HFFc6 (cell line): Measurements from ENCODE around the gene UBE2I. TPM values are rescaled to one million over a fixed set of nuclear protein-coding genes. Genes with fewer than 3 reads are reported as not detected.

Experiments used
- DNase-seq: peaks from one replicate; pipeline ENCODE4 v3.0.0-alpha.2; 2018
- H3K27ac Mint-ChIP-seq: 2 replicates; pipeline ENCODE4 v1.8.0; 2020; ENCODE audit warnings: mild to moderate bottlenecking, mixed read lengths
- H3K27me3 Mint-ChIP-seq: 2 replicates; pipeline ENCODE4 v1.8.0; 2021; ENCODE audit warnings: mild to moderate bottlenecking, moderate library complexity, mixed read lengths; ENCODE audit not compliant: insufficient read depth
- H3K36me3 Mint-ChIP-seq: 2 replicates; pipeline ENCODE4 v1.8.0; 2021; ENCODE audit warnings: low read depth, mixed read lengths
- H3K4me1 Mint-ChIP-seq: 2 replicates; pipeline ENCODE4 v1.8.0; 2020; ENCODE audit warnings: low read depth, mixed read lengths
- H3K4me3 Mint-ChIP-seq: 2 replicates; pipeline ENCODE4 v1.8.0; 2020; ENCODE audit warnings: mild to moderate bottlenecking, moderate library complexity, mixed read lengths
- H3K9me3 Mint-ChIP-seq: 2 replicates; pipeline ENCODE4 v1.8.0; 2020; ENCODE audit warnings: mild to moderate bottlenecking, mixed read lengths
- total RNA-seq, 6 experiments: library from RNA; stranded (reverse); fragmentation: NEBNext Ultra II Directional; extraction: Animal tissue kit (Norgen Biotek cat#: 25700); gene quantifications; 2 replicates in 1 of 6; 3 replicates in 5 of 6; pipeline ENCODE4 v1.2.3, GENCODE V29; 2021
- TF ChIP-seq, protein P1 (sequence below): fragments of 200-600 bp; sonication (generic); IDR thresholded peaks from 2 replicates; pipeline ENCODE4 v1.5.0; 2021; ENCODE audit warnings: antibody characterized with exemption, mild to moderate bottlenecking

Gene UBE2I
- total RNA-seq, 6 experiments from 2014 or later: 116 to 147 (median 138) TPM

DNA sequence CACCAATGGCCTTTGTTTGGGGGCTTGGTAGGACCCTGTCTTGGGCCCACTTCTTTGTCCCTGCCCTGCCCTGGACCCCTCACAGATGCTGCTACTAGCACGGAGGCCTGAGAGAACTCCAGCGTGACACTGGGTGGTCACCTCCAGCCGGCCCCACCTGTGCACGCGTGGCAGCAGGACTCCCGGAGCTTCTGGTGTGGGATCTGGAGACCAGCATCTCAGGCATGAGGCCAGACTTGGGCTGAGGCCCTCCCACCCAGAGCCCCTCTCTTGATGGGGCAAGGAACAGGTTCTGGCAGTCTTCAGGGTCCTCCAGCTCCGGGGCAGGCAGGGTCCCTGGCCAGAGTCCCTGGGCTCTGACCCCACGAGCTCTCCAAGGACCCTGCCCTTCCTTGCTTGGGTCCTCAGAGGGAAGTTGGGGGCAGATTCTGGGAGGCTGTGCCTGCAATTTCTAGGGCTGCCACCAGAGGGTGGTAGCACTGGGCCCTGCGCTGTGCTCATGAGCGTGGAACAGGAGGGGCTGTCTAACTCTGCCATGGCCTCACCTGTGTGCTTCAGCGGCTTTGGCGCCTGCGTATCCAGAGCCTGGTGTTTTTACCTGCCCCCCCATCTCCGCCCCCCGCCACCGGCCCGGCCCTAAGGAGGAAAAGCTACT lies 21.0 kb downstream of the UBE2I start:
- Mint-ChIP-seq H3K36me3 (no peaks in the 10 kb centered on the region), H3K4me3 (no peak overlapping the region), H3K27ac (no peak overlapping the region), H3K4me1 (peaks cover 6% of the 10 kb centered on the region; the same call in 1 of the 2 replicates), H3K27me3 (peaks cover 9% of the 10 kb centered on the region), H3K9me3 (no peaks in the 10 kb centered on the region)
- DNase-seq: no peak
- TF ChIP-seq, protein P1, sequence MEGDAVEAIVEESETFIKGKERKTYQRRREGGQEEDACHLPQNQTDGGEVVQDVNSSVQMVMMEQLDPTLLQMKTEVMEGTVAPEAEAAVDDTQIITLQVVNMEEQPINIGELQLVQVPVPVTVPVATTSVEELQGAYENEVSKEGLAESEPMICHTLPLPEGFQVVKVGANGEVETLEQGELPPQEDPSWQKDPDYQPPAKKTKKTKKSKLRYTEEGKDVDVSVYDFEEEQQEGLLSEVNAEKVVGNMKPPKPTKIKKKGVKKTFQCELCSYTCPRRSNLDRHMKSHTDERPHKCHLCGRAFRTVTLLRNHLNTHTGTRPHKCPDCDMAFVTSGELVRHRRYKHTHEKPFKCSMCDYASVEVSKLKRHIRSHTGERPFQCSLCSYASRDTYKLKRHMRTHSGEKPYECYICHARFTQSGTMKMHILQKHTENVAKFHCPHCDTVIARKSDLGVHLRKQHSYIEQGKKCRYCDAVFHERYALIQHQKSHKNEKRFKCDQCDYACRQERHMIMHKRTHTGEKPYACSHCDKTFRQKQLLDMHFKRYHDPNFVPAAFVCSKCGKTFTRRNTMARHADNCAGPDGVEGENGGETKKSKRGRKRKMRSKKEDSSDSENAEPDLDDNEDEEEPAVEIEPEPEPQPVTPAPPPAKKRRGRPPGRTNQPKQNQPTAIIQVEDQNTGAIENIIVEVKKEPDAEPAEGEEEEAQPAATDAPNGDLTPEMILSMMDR: peak; percentile 79

- Mint-ChIP-seq H3K4me3 (peak overlapping the region; percentile 47; the same call in 1 of the 2 replicates), H3K9me3 (no peaks in the 10 kb centered on the region), H3K36me3 (no peaks in the 10 kb centered on the region), H3K27me3 (peaks cover 12% of the 10 kb centered on the region), H3K27ac (peak overlapping the region; percentile 40; the same call in 1 of the 2 replicates), H3K4me1 (peaks cover 6% of the 10 kb centered on the region; the same call in 1 of the 2 replicates)
- DNase-seq: no peak
- TF ChIP-seq, protein P1: no peak
Observed at GRCh38 chr16:1330931-1331711, 21.7 kb downstream of the UBE2I start.

DNA sequence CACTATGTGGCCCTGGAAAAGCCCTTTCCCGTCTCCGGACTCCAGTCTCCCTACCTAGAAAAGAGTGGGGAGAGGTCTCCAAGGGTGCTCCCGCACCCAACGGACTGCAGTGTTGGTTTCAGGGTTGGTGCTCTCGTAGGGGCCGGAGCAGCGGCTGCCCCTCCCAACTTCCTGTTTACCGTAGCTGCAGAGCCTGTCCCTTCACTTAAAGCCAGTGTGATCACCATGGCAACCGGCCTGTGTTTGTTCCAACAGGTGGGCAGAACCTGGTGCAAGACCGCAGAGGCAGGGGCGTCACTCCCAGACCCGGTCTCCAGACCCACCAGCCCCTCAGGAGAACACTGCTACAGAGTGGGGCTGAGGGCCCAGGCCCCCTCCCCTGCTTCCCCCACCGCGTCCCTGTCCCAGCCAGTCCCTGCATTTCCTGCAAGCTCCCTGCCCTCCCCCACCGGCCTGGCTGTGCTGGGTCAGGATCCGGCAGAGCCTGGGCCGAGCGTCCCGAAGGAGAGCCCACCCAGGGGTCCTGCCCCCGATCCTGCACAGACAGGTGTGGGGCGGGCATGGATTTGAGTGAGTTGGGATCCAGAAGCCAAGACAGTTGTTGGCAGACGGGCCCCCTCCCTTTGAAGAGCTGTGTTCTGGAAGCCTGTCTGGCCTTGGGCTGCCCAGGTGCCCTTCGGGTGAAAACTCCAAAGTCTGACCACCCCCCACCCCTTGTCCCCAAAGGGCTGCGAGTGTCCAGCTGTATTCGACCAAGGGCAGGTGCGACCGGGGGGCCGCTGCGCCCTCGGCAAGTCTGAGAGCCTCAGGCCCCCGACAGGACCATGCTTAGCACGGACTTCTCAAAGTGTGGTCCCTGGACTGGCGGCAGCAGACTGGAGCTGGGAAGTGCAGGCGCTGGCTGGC lies 22.5 kb downstream of the UBE2I start:
- TF ChIP-seq, protein P1: no peak
- H3K4me3 Mint-ChIP-seq: peak overlapping the region; percentile 47; the same call in 1 of the 2 replicates
- peaks cover 6% of the 10 kb centered on the region; the same call in 1 of the 2 replicates for H3K4me1 Mint-ChIP-seq
- no peaks in the 10 kb centered on the region for H3K36me3 Mint-ChIP-seq
- peak overlapping the region; percentile 40; the same call in 1 of the 2 replicates for H3K27ac Mint-ChIP-seq
- DNase-seq: peak; percentile 50
- H3K9me3 Mint-ChIP-seq: no peaks in the 10 kb centered on the region
- H3K27me3 Mint-ChIP-seq: peaks cover 17% of the 10 kb centered on the region

- no peak overlapping the region for H3K27ac Mint-ChIP-seq
Observed at GRCh38 chr16:1332618-1333148, 23.2 kb downstream of the UBE2I start.

More at GRCh38 chr16:1332618-1333148, 23.2 kb downstream of the UBE2I start:
- H3K4me1 Mint-ChIP-seq: peaks cover 6% of the 10 kb centered on the region; the same call in 1 of the 2 replicates
- H3K36me3 Mint-ChIP-seq: no peaks in the 10 kb centered on the region
- H3K27me3 Mint-ChIP-seq: peaks cover 17% of the 10 kb centered on the region
- H3K9me3 Mint-ChIP-seq: no peaks in the 10 kb centered on the region
- TF ChIP-seq, protein P1: no peak
- DNase-seq: no peak
- no peak overlapping the region for H3K4me3 Mint-ChIP-seq
